NCI-H2227 (cell line): ENCODE data around the gene ZNF687.
"Not testable (repeated sequence)": the region's sequence is repeated elsewhere in the genome, so short reads cannot be mapped to it uniquely, and the experiment has no call there.

Experiments
- DNase-seq: peaks from one replicate; lab custom pipeline; 2025; ENCODE audit not compliant: unreplicated experiment; lab: John Stamatoyannopoulos, UW

The ZNF687 gene

DNA sequence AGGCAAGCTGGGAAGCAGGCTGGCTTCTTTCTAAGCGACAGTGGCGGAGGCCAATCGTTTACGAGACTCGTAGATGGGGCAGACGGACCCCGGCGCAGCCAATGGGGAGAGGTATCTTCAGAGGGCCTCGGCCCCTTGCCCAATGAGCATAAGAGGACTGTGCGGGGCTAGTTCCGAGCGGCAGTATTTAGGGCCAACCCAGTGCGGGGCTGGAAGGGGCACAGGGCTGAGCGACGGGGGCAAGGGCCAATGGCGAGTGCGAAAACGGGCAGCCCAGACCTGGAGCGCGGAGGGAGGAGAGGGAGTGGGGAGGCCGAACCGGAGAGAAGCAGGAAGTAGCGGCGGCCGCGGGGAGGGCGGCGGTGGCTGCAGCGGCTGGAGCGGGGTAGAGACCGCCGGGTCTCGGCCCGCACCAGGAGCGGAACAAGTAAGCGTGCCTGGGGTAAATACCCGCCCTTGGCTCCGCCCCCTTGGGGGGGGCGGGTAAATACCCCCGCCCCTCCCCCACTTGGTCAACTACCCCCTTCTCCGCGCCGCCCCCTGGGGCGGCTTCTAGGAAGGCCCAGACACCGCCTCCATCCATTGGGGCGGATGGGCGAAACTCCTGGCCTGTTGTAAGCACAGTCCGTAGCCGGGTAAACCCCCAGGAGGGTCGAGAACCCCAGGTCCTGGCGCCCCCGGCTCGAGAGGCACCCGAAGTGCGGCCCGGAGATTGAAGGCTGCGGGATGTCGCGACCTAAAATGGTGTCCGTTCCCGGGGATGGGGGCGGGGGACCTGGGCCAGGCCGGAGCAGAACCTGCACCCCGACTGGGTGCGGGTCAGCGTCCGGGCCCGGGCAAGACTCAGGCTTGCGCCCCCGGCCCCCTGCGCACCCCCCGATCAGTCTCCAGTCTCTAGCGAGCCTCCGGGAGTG is at the start of gene ZNF687:
TSS of gene ZNF687 (plus strand) at position 331 of the 914 bp plus-strand sequence. CDS start 3,993 bp downstream, outside the sequence.
- peak; percentile 100 for DNase-seq

DNA sequence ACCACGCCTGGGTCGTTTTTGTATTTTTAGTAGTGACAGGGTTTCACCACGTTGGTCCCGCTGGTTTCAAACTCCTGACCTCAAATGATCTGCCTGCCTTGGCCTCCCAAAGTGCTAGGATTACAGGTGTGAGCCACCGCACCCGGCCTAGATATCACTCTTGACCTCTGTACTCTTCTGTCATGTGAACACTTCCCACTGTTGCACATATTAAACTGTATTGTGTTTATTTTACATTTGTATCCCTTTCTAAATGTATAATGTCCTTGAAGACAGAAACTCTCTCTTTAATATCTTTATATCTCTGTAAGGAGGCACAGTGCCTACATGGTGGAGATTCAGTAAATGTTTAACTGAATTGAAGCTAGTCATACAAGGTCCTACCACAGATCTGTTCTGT is 46.9 kb upstream of the ZNF687 start:
- no peak for DNase-seq

DNA sequence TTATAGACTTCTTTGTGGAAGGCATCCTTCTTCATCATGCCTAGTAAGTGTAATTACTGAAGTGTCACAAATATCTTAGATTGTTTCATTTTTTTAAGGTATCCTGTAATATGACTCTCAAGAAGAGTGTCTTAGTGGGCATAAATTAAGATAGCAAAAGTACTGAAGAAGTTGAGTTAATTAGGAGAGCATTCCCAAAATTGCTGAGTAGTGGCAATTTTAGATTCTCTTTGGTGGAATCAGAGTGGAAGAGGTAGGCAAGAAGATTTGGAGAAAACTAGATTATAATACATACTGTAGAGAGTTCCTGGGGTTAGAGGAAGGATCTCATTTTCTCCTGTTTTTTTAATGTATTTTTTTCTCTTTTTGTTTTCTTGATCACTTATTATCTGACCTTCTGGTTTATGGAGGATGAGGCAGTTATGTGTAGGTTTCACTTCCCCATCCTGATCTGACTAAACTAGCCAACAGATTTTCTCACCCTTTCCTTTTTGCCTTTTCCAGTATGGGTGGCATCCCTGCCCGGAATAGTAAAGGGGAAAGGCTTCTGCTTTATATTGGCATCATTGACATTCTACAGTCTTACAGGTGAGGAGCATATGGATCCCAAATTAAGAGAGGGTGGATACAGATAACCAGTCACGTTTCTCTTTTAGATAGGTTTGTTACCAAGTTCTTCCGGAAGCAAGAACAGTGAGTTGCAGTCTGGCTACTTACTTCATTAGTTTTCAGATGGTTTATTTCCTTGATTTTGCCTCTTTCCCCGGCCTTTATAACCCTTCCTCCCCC is 44.2 kb upstream of the ZNF687 start:
- DNase-seq: no peak

DNA sequence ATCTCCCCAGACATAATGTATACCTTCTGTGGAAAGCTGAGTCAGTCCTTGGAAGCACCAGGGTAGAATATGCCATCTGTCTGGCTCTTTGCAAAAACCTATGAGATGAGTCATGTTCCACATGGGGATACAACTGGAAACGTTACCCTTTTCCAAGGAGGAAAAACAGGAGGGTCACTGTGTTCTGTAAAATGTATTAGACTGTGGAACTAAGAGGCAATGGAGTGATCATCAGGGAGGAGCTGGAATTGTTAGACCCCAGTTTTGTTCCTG is 43.7 kb upstream of the ZNF687 start:
- no peak for DNase-seq

GRCh38 chr1:151242442-151242841 is 39.7 kb upstream of the ZNF687 start:
- DNase-seq: no peak

DNA sequence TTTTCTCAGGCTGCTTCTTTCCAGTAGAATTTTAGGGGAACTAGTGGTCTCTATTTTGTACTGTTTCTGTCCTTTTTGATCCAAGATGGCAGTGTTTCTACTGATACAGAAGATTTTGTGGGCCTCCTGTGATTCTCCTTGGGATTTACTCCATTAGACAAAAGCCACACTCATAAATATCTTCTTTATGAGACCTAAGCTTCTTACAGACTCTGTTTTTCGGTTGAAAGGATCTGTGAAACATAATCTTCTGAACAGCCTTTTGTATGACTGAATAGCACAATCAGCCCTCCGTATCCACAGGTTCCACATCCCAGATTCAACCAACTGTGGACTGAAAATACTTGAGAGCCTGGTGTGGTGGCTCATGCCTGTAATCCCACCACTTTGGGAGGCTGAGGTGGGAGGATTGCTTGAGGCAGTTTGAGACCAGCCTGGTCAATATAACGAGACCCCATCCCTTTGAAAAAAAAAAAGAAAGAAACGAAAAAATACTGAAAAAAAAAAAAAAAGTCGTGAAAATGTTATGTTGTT is 38.3 kb upstream of the ZNF687 start:
- DNase-seq: no peak

- no peak for DNase-seq
These were observed 35.3 kb upstream of the ZNF687 start for GRCh38 chr1:151246786-151247185.

- peak; percentile 78 for DNase-seq
These were observed 30.2 kb upstream of the ZNF687 start for GRCh38 chr1:151251656-151252470.

DNA sequence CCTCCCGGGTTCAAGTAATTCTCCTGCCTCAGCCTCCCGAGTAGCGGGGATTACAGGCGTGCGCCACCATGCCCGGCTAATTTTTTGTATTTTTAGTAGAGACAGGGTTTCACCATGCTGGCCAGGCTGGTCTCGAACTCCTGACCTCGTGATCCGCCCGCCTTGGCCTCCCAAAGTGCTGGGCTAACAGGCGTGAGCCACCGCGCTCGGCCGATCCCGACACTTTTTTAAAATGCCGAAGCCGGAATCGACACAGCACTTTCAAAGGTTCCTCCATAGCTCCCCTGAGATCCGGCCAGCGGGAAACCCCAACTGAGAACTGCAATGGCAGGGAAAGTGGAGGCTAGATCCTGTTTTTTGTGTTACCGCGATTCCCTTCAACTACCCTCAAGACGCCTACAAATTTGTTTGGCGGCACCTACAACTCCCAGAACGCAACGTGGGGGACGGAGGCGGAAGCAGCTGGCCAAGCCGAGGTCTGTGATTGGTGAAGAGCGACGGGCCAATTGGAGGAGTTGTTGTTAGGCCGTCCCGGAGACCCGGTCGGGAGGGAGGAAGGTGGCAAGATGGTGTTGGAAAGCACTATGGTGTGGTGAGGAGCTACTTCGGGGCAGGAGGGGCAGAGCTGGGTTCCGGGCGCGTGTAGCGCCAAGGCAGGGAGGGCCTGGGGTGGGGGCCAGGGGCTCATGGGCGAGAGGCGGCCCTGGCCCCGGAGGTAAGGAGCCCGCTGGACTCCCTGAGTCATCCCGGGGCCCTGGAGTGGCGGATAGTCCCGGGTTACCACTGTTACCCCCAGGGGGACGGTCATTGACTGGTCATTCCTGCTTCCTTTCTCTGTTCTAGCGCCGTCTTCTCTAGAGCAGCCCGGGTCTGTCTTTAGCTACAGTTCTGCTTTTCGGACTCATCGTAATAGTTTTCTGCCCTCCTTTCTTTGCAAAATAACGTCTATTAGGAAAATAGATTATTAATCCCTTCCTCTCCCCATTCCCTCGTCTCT is 27.6 kb upstream of the ZNF687 start, which contains the start of gene PSMD4:
TSS of gene PSMD4 (plus strand) at position 518 of the 997 bp plus-strand sequence. CDS start at position 567, 49 bp downstream.
- DNase-seq: peak; percentile 98

DNA sequence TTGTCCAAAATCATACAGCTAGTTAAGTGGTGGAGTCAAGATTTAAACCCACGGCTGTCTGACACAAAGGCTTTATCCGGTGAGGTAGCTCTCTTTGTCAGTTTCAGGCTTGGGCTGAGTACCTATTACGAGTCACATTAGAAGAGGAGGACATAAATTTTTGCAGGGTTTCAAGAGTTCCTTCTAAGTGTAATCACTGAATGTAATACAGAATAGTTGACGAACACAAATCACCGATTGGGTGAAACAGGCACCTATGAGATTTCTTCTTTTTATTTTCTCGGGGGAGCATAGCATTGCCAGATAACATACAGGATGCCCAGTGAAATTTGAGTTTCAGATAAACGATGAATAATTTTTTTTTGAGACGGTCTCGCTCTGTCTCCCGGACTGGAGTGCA is 26.7 kb upstream of the ZNF687 start:
- no peak for DNase-seq

DNA sequence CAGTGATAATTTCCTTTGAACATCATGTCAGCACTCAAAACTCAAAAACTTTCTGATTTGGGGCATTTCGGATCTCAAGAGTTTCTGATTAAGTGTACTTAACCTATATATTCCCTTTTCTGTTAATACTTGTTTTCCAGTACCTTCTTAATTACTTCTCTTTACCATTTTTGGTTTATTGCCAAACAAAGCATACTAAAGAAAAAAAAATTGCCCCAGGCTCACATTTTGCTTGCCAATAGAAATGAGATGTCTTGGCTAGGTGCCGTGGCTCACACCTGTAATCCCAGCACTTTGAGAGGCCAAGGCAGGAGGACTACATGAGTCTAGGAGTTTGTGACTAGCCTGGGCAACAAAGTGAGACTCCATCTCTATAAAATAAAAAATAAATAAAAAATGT is 22.7 kb upstream of the ZNF687 start:
- DNase-seq: no peak

DNA sequence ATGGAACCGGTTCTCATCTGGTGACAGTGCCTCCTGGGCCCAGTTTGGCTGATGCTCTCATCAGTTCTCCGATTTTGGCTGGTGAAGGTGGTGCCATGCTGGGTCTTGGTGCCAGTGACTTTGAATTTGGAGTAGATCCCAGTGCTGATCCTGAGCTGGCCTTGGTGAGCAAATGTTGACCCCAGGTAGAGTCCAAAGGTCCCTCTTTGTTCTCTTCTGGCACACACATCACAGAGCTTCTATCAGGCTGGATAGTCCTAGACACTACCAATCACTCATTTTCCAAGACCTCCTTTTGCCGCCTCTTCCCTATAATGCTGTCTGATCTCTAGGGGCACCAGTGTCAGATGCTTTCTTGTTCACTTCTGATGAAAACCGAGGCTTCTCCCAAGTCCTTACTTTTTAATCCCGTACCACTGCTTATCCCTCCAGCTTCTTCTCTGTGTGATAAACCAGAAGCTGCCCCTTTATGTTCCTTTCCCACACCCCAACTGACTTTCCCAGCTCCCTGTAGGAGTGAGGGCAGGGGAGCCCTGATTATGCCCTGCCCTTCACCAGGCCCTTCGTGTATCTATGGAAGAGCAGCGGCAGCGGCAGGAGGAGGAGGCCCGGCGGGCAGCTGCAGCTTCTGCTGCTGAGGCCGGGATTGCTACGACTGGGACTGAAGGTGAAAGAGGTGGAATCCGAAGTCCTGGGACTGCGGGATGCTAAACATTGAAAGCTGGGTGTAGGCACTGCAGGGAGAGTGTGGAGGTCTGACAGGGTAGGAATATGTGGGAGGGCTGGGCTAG is 16.5 kb upstream of the ZNF687 start:
- DNase-seq: no peak

- DNase-seq: no peak
These were observed 15.8 kb upstream of the ZNF687 start for GRCh38 chr1:151266315-151266714.

DNA sequence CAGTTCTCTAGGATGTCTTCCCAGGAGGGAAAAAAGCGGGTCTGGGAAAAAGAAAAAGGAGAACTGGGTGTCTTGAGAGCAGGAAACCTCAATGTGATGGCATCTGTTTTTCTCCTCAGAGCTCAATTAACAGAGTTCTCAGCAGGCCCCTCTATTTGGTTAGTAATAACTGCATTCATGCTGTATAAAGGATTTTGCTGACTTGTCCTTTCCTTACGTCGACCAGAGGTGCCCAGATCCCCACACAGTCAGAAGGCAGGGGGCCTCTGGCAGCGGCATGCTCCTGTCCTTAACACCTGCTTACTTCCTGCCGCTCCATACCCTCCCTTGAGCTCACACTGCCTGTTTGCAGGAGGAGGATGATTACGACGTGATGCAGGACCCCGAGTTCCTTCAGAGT is 15.3 kb upstream of the ZNF687 start:
- DNase-seq: no peak

- no peak for DNase-seq
These were observed 14.3 kb upstream of the ZNF687 start for GRCh38 chr1:151267760-151268159.

DNA sequence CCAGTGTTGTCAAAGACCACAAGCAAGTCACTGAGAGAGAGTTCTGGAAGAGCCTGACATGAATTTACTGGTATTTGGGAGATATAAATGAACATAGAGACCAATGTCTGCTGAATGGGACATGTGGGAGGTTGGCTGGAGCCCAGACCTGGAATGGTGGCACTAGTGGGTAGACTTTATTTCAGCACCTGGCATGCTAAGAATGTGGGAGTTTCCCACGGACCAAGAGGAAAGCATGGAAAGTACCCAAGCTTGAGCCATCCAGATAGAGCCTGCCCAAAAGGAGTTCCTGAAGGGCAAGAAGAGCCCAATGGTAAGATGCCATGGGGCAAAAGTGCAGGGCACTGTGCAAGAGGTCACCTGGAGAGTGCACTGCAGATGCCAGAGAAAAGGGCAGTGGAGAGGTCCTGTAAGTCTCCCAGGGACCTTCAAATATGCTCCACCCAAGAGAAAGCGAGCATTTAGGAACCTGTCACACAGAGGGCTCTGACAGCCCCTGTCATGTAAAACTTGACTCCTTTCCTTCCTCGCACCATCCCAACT is 8.1 kb upstream of the ZNF687 start:
- DNase-seq: no peak

DNA sequence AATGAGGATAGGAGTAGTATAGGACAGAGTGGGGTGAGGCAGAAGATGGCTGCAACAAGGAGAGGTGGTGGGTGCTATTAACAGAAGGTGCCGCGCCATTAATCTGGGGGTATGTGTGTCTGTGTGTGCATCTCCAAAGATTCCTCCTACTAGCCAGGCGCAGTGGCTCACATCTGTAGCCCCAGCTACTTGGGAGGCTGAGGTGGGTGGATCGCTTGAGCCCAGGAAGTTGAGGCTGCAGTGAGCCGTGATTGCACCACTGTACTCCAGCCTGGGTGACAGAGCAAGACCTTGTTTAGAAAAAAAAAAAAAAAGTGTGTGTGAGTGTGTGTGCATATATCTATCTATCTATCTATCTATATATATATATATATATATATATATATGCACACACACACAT is 6.8 kb upstream of the ZNF687 start:
- DNase-seq: not testable (repeated sequence)

GRCh38 chr1:151277249-151277648 is 4.8 kb upstream of the ZNF687 start:
- no peak for DNase-seq
